ENCODE results near the gene DPH1. TPM values are rescaled to one million over a fixed set of nuclear protein-coding genes. Genes with fewer than 3 reads are reported as not detected.

DPH1 gene
- total and polyA plus RNA-seq, 2 donors from 2014 or later, result 23.3 to 49.4 TPM

DNA sequence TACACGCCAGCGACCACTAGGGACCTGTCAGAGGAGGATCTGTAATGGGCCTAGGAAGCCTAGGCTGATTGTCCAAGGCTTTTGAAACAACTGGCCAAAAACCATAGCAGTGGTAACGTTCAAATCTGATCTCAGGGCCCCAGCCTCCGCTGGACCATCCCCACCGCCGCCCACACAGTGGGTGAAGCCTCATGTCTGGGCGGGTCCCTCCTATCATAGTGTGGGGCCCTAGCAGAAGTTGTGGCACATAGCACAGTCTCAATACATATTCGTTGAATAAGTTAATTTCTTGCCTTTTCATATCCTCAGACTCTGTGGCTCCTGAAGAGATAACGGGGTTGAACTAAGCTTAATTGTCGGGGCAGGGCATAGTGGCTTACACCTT is 818 bp downstream of the DPH1 start:
- H3K36me3 ChIP-seq (ENCODE audit: control insufficient read depth in 2 of 3, insufficient read depth in 3 of 3, low read length in 3 of 3), result peaks cover 0 to 9% (median 3%) of the 10 kb centered on the region in 3 donors
- H3K4me1 ChIP-seq (ENCODE audit: control insufficient read depth in 2 of 3, insufficient read depth in 2 of 3, low read depth in 1 of 3, low read length in 3 of 3), result peaks cover 0 to 10% (median 6%) of the 10 kb centered on the region in 3 donors
- no peaks in the 10 kb centered on the region for H3K27me3 ChIP-seq (ENCODE audit: control insufficient read depth, insufficient read depth, low read length)
- intact Hi-C loops (cut with DNase I), result no loop called here
- H3K27ac ChIP-seq (ENCODE audit: low read depth in 2 of 2, low read length in 2 of 2), result no peak overlapping the region
- FAIRE-seq, result no peak
- H3K9me3 ChIP-seq (ENCODE audit: control insufficient read depth in 2 of 3, insufficient read depth in 1 of 3, low read length in 3 of 3), result no peaks in the 10 kb centered on the region
- H3K9ac ChIP-seq (ENCODE audit: low read length in 3 of 3), result peak overlapping the region; percentile 73 to 76 (median 74)
- TF ChIP-seq, protein P1, sequence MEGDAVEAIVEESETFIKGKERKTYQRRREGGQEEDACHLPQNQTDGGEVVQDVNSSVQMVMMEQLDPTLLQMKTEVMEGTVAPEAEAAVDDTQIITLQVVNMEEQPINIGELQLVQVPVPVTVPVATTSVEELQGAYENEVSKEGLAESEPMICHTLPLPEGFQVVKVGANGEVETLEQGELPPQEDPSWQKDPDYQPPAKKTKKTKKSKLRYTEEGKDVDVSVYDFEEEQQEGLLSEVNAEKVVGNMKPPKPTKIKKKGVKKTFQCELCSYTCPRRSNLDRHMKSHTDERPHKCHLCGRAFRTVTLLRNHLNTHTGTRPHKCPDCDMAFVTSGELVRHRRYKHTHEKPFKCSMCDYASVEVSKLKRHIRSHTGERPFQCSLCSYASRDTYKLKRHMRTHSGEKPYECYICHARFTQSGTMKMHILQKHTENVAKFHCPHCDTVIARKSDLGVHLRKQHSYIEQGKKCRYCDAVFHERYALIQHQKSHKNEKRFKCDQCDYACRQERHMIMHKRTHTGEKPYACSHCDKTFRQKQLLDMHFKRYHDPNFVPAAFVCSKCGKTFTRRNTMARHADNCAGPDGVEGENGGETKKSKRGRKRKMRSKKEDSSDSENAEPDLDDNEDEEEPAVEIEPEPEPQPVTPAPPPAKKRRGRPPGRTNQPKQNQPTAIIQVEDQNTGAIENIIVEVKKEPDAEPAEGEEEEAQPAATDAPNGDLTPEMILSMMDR (IDR thresholded peaks at IDR 0.05; ENCODE audit: borderline replicate concordance, extremely low read depth, insufficient read depth), result peak; percentile 57
- H3K4me3 ChIP-seq (ENCODE audit: low read length in 3 of 3), result peak overlapping the region; percentile 55 to 94 (median 91)
- DNase-seq, result peak in 1 of 5 donors; percentile 81

DNA sequence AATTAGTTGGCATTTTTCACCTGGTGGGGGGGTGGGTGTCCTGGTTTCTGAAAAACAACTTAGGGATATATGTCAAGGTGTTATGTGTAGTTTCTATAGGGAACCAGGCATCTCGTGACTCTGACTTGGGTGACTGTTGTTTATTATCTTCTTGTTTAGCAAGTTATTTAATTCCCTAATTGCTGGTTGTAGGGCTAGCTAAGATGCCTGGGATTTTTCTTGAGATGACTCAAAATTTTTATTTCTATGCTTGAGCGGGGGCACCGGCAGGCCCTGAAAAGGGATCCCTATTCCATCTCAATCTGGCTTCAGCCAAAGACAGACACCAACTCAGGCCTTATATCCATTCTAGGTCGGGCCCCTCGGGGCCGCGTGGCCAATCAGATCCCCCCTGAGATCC is 3.2 kb downstream of the DPH1 start:
- intact Hi-C loops (cut with DNase I), result no loop called here
- H3K9ac ChIP-seq (ENCODE audit: low read length in 3 of 3), result no peak overlapping the region
- FAIRE-seq, result no peak
- no peak for DNase-seq
- H3K9me3 ChIP-seq (ENCODE audit: control insufficient read depth in 2 of 3, insufficient read depth in 1 of 3, low read length in 3 of 3), result no peaks in the 10 kb centered on the region
- H3K4me1 ChIP-seq (ENCODE audit: control insufficient read depth in 2 of 3, insufficient read depth in 2 of 3, low read depth in 1 of 3, low read length in 3 of 3), result peaks cover 0 to 10% (median 6%) of the 10 kb centered on the region in 3 donors
- no peaks in the 10 kb centered on the region for H3K27me3 ChIP-seq (ENCODE audit: control insufficient read depth, insufficient read depth, low read length)
- H3K36me3 ChIP-seq (ENCODE audit: control insufficient read depth in 2 of 3, insufficient read depth in 3 of 3, low read length in 3 of 3), result peaks cover 2 to 26% (median 14%) of the 10 kb centered on the region in 3 donors
- no peak overlapping the region for H3K4me3 ChIP-seq (ENCODE audit: low read length in 3 of 3)
- no peak overlapping the region for H3K27ac ChIP-seq (ENCODE audit: low read depth in 2 of 2, low read length in 2 of 2)
- TF ChIP-seq, protein P1 (IDR thresholded peaks at IDR 0.05; ENCODE audit: borderline replicate concordance, extremely low read depth, insufficient read depth), result no peak

GRCh38 chr17:2034157-2034556 is 4.2 kb downstream of the DPH1 start:
- DNase-seq (peak in 3 of 5 donors; percentile 31 to 67 (median 48)), FAIRE-seq (no peak)
- TF ChIP-seq, protein P1 (IDR thresholded peaks at IDR 0.05; ENCODE audit: borderline replicate concordance, extremely low read depth, insufficient read depth), result no peak
- Histone ChIP-seq H3K36me3 (ENCODE audit: control insufficient read depth in 2 of 3, insufficient read depth in 3 of 3, low read length in 3 of 3) (peaks cover 2 to 30% (median 14%) of the 10 kb centered on the region in 3 donors), H3K27me3 (ENCODE audit: control insufficient read depth, insufficient read depth, low read length) (no peaks in the 10 kb centered on the region), H3K27ac (ENCODE audit: low read depth in 2 of 2, low read length in 2 of 2) (no peak overlapping the region), H3K4me1 (ENCODE audit: control insufficient read depth in 2 of 3, insufficient read depth in 2 of 3, low read depth in 1 of 3, low read length in 3 of 3) (peaks cover 0 to 10% (median 6%) of the 10 kb centered on the region in 3 donors), H3K4me3 (ENCODE audit: low read length in 3 of 3) (no peak overlapping the region), H3K9me3 (ENCODE audit: control insufficient read depth in 2 of 3, insufficient read depth in 1 of 3, low read length in 3 of 3) (no peaks in the 10 kb centered on the region), H3K9ac (ENCODE audit: low read length in 3 of 3) (no peak overlapping the region)
- intact Hi-C loops (cut with DNase I), result no loop called here
